ENCODE data around the gene SYNGR3.

Gene SYNGR3

GRCh38 chr16:1991135-1991551, 1.4 kb downstream of the SYNGR3 start:
- Histone ChIP-seq H3K9me3 (ENCODE audit: control insufficient read depth, insufficient read depth, low read depth, low read length) (no peaks in the 10 kb centered on the region), H3K27me3 (ENCODE audit: control insufficient read depth, insufficient read depth, low read length) (peaks cover 39% of the 10 kb centered on the region), H3K9ac (ENCODE audit: low read length) (peak overlapping the region; percentile 66), H3K4me1 (ENCODE audit: control insufficient read depth, insufficient read depth, low read length) (peaks cover 22% of the 10 kb centered on the region), H3K27ac (ENCODE audit: low read depth, low read length) (no peak overlapping the region), H3K36me3 (ENCODE audit: control insufficient read depth, insufficient read depth, low read length) (peaks cover 14% of the 10 kb centered on the region), H3K4me3 (ENCODE audit: low read depth, low read length) (peak overlapping the region; percentile 77)

DNA sequence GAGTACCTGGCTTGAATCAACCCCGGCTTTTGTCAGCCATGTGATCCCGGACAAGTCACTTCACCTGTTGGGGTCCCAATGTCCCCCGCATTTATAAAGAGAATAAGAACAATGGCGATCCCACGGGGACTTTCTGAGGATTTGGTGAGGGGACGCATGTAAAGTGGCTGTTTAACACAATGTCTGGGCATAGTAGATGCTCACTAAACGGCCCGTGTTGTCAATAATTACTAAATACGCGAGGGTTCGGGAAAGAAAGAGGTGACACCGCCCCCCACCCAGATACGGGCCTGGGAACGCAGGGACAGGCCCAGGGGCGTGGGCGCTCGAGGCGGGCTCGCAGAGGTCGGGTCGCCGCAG, 1.8 kb downstream of the SYNGR3 start:
- peak overlapping the region; percentile 77 for H3K4me3 ChIP-seq (ENCODE audit: low read depth, low read length)
- H3K27me3 ChIP-seq (ENCODE audit: control insufficient read depth, insufficient read depth, low read length) = peaks cover 39% of the 10 kb centered on the region
- no peaks in the 10 kb centered on the region for H3K9me3 ChIP-seq (ENCODE audit: control insufficient read depth, insufficient read depth, low read depth, low read length)
- H3K27ac ChIP-seq (ENCODE audit: low read depth, low read length) = no peak overlapping the region
- peaks cover 22% of the 10 kb centered on the region for H3K4me1 ChIP-seq (ENCODE audit: control insufficient read depth, insufficient read depth, low read length)
- no peak overlapping the region for H3K9ac ChIP-seq (ENCODE audit: low read length)
- peaks cover 11% of the 10 kb centered on the region for H3K36me3 ChIP-seq (ENCODE audit: control insufficient read depth, insufficient read depth, low read length)

DNA sequence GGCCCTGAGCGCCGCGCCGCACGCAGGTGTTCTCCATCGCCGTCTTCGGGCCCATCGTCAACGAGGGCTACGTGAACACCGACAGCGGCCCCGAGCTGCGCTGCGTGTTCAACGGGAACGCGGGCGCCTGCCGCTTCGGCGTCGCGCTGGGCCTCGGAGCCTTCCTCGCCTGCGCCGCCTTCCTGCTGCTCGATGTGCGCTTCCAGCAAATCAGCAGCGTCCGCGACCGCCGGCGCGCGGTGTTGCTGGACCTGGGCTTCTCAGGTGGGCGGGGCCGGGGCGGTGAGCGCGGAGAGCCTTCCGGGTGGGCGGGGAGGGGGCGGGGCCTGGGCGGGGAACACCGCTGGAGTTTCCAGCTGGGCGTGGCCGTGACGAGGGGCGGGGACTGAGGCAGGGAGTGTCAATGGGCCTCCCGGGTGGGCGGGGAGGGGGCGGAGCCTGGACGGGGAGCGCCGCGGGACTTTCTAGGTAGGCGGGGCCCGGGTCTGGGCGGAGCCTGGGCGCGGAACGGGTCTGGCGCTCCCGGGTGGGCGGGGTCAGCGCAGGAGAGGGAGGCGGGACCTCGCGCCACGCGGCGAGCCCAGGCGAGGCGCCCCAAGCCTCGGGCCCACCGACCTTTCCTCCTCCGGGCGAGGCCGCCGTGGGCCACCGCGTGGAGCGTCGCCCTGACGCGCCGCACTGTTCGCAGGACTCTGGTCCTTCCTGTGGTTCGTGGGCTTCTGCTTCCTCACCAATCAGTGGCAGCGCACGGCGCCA, 2.4 kb downstream of the SYNGR3 start:
- peaks cover 11% of the 10 kb centered on the region for H3K36me3 ChIP-seq (ENCODE audit: control insufficient read depth, insufficient read depth, low read length)
- H3K27ac ChIP-seq (ENCODE audit: low read depth, low read length) = 0 out of 2 replicates have a peak overlapping the region, but pooled peaks have one; percentile 53
- H3K9ac ChIP-seq (ENCODE audit: low read length) = peak overlapping the region; percentile 88
- H3K9me3 ChIP-seq (ENCODE audit: control insufficient read depth, insufficient read depth, low read depth, low read length) = no peaks in the 10 kb centered on the region
- peaks cover 22% of the 10 kb centered on the region for H3K4me1 ChIP-seq (ENCODE audit: control insufficient read depth, insufficient read depth, low read length)
- H3K27me3 ChIP-seq (ENCODE audit: control insufficient read depth, insufficient read depth, low read length) = peaks cover 39% of the 10 kb centered on the region
- H3K4me3 ChIP-seq (ENCODE audit: low read depth, low read length) = peak overlapping the region; percentile 89

DNA sequence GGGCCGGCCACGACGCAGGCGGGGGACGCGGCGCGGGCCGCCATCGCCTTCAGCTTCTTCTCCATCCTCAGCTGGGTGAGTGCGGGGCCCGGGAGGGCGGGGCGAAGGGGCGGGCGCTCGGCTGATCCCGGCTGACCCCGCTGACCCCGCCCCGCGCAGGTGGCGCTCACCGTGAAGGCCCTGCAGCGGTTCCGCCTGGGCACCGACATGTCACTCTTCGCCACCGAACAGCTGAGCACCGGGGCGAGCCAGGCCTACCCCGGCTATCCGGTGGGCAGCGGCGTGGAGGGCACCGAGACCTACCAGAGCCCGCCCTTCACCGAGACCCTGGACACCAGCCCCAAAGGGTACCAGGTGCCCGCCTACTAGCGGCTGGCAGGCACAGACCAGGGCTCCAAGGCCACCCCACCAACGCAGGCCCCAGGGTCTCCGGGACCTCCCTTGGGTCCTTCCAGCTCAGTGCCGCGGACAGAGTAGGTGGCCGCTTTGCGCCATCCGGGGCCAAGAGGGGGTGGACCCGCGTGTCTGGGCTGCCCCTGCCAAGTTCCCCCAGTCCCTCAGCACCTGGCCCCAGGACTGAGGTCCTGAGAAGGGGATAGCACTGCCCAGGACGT, 3.0 kb downstream of the SYNGR3 start:
- Histone ChIP-seq H3K4me1 (ENCODE audit: control insufficient read depth, insufficient read depth, low read length) (peaks cover 22% of the 10 kb centered on the region), H3K9me3 (ENCODE audit: control insufficient read depth, insufficient read depth, low read depth, low read length) (no peaks in the 10 kb centered on the region), H3K27ac (ENCODE audit: low read depth, low read length) (0 out of 2 replicates have a peak overlapping the region, but pooled peaks have one; percentile 53), H3K4me3 (ENCODE audit: low read depth, low read length) (peak overlapping the region; percentile 89), H3K27me3 (ENCODE audit: control insufficient read depth, insufficient read depth, low read length) (peaks cover 39% of the 10 kb centered on the region), H3K36me3 (ENCODE audit: control insufficient read depth, insufficient read depth, low read length) (peaks cover 18% of the 10 kb centered on the region), H3K9ac (ENCODE audit: low read length) (peak overlapping the region; percentile 88)

GRCh38 chr16:1993731-1994131, 4.0 kb downstream of the SYNGR3 start:
- H3K4me3 ChIP-seq (ENCODE audit: low read depth, low read length) = no peak overlapping the region

GRCh38 chr16:1997494-1998359, 8.0 kb downstream of the SYNGR3 start:
- Histone ChIP-seq H3K27ac (ENCODE audit: low read depth, low read length) (no peak overlapping the region), H3K27me3 (ENCODE audit: control insufficient read depth, insufficient read depth, low read length) (peaks cover 5% of the 10 kb centered on the region; the same call in 1 of the 2 replicates), H3K36me3 (ENCODE audit: control insufficient read depth, insufficient read depth, low read length) (peaks cover 66% of the 10 kb centered on the region), H3K4me3 (ENCODE audit: low read depth, low read length) (no peak overlapping the region), H3K9me3 (ENCODE audit: control insufficient read depth, insufficient read depth, low read depth, low read length) (no peaks in the 10 kb centered on the region), H3K4me1 (ENCODE audit: control insufficient read depth, insufficient read depth, low read length) (no peaks in the 10 kb centered on the region), H3K9ac (ENCODE audit: low read length) (no peak overlapping the region)

More at GRCh38 chr16:1993731-1994131, 4.0 kb downstream of the SYNGR3 start:
- H3K27me3 ChIP-seq (ENCODE audit: control insufficient read depth, insufficient read depth, low read length) = peaks cover 31% of the 10 kb centered on the region
- peaks cover 20% of the 10 kb centered on the region for H3K4me1 ChIP-seq (ENCODE audit: control insufficient read depth, insufficient read depth, low read length)
- no peaks in the 10 kb centered on the region for H3K9me3 ChIP-seq (ENCODE audit: control insufficient read depth, insufficient read depth, low read depth, low read length)
- H3K27ac ChIP-seq (ENCODE audit: low read depth, low read length) = no peak overlapping the region
- H3K9ac ChIP-seq (ENCODE audit: low read length) = no peak overlapping the region
- peaks cover 27% of the 10 kb centered on the region for H3K36me3 ChIP-seq (ENCODE audit: control insufficient read depth, insufficient read depth, low read length)

DNA sequence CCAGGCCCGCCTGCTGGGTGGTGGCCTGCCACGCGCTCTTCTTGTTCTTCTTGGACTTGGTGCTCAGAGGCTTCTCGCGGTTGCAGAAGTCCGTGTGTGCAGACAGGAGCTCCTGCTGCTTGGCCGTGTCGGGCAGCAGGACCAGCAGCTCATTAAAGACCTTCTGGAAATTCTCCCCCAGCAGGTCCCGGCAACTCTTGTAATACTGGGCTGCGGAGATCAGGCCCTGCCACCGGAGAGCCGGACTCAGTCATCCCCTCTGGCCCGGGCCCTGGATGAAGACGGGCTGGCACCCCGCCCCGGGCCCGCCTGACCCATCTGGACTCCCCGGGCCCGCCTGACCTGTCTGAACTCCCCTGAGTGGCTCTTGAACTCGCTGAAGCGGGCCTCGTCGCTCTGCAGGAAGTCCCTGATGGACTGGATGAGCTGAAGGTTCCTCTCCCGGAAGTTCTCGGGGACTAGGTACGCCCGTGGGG, 8.6 kb downstream of the SYNGR3 start:
- Histone ChIP-seq H3K27ac (ENCODE audit: low read depth, low read length) (no peak overlapping the region), H3K4me1 (ENCODE audit: control insufficient read depth, insufficient read depth, low read length) (peaks cover under 1% of the 10 kb centered on the region; the same call in 1 of the 2 replicates), H3K4me3 (ENCODE audit: low read depth, low read length) (no peak overlapping the region), H3K9ac (ENCODE audit: low read length) (no peak overlapping the region), H3K36me3 (ENCODE audit: control insufficient read depth, insufficient read depth, low read length) (peaks cover 73% of the 10 kb centered on the region), H3K9me3 (ENCODE audit: control insufficient read depth, insufficient read depth, low read depth, low read length) (no peaks in the 10 kb centered on the region), H3K27me3 (ENCODE audit: control insufficient read depth, insufficient read depth, low read length) (no peaks in the 10 kb centered on the region)

DNA sequence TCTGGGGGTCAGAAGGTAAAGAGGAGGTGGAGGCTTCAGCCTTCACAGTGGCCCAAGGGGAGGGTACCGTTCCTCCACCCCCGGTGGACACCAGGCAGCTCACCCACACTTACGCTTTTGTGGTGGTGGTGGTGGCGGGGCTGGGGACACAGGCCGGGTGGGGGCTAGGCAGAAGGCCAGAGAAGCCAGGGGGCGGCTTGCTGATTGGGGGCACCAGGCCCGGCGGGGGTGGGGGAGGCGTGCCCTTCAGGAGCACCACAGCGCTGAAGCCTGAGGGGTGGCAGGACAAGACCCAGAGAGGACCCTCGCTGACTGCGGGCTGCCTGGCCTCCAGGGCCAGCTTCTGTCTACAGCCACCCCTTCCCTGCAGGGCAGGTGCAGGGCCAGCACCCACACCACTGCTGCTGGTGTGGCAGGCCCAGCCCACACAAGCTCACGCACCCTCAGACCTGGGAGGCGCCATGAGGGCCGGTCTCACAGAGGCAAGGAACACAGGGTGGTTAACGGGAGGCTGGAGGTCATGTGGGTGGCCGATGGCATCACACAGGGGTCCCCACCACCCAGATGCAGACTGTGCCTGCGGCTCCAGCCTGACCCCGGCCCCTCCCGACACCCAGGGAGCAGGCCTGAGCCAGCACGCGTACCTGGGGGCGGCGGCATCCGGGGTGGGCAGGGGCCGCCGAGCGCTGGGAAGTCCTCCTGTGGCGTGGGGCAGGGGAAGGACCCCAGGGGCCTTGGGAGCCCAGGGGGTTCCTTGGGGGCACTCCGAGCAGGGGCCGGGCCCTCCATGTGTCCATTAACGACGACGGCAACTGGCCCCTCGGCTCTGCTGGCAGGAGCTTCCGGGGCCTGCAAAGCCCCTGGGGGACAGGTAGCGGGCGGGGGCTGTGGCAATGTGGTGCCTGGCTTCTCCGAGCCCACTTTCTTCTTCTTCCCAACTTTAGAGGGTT, 9.4 kb downstream of the SYNGR3 start:
- Histone ChIP-seq H3K4me3 (ENCODE audit: low read depth, low read length) (no peak overlapping the region), H3K9me3 (ENCODE audit: control insufficient read depth, insufficient read depth, low read depth, low read length) (no peaks in the 10 kb centered on the region), H3K27me3 (ENCODE audit: control insufficient read depth, insufficient read depth, low read length) (no peaks in the 10 kb centered on the region), H3K9ac (ENCODE audit: low read length) (no peak overlapping the region), H3K4me1 (ENCODE audit: control insufficient read depth, insufficient read depth, low read length) (peaks cover 6% of the 10 kb centered on the region), H3K27ac (ENCODE audit: low read depth, low read length) (no peak overlapping the region), H3K36me3 (ENCODE audit: control insufficient read depth, insufficient read depth, low read length) (peaks cover 75% of the 10 kb centered on the region)

GRCh38 chr16:1999866-2000514, 10.2 kb downstream of the SYNGR3 start:
- Histone ChIP-seq H3K9me3 (ENCODE audit: control insufficient read depth, insufficient read depth, low read depth, low read length) (no peaks in the 10 kb centered on the region), H3K4me1 (ENCODE audit: control insufficient read depth, insufficient read depth, low read length) (peaks cover 14% of the 10 kb centered on the region), H3K36me3 (ENCODE audit: control insufficient read depth, insufficient read depth, low read length) (peaks cover 75% of the 10 kb centered on the region), H3K9ac (ENCODE audit: low read length) (no peak overlapping the region), H3K27ac (ENCODE audit: low read depth, low read length) (no peak overlapping the region), H3K4me3 (ENCODE audit: low read depth, low read length) (no peak overlapping the region), H3K27me3 (ENCODE audit: control insufficient read depth, insufficient read depth, low read length) (no peaks in the 10 kb centered on the region)

- H3K27me3 ChIP-seq (ENCODE audit: control insufficient read depth, insufficient read depth, low read length) = no peaks in the 10 kb centered on the region
- H3K36me3 ChIP-seq (ENCODE audit: control insufficient read depth, insufficient read depth, low read length) = peaks cover 70% of the 10 kb centered on the region
These were observed 11.3 kb downstream of the SYNGR3 start for GRCh38 chr16:2001035-2001434.

More at GRCh38 chr16:2001035-2001434, 11.3 kb downstream of the SYNGR3 start:
- Histone ChIP-seq H3K27ac (ENCODE audit: low read depth, low read length) (no peak overlapping the region), H3K9ac (ENCODE audit: low read length) (no peak overlapping the region), H3K4me3 (ENCODE audit: low read depth, low read length) (no peak overlapping the region), H3K4me1 (ENCODE audit: control insufficient read depth, insufficient read depth, low read length) (peaks cover 22% of the 10 kb centered on the region), H3K9me3 (ENCODE audit: control insufficient read depth, insufficient read depth, low read depth, low read length) (no peaks in the 10 kb centered on the region)

Measured in HUES6 (cell line).